Measurements from ENCODE around the gene COPS7A.
"Not testable (repeated sequence)": the region's sequence is repeated elsewhere in the genome, so short reads cannot be mapped to it uniquely, and the experiment has no call there.

The COPS7A gene

DNA sequence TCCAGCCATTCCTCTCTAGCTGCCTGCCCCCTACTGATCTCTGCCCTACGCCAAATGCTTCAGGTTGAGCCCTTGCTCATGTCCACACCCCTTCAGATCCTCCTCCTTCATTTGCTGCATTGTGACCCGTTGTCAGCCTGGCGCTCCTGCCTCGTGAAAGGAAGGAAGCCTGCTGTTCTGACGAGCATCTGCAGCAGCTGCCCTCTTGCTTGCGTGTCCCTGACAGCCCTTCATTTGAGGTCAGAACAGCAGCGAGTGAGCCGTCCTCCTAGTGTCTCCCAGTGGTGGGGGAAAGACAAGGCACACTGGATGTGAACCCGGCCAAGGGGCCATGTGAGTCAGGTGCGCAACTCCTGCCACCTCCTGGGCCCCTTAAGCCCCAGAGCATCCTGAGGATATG, 20.2 kb upstream of the COPS7A start:
- no peak for DNase-seq

DNA sequence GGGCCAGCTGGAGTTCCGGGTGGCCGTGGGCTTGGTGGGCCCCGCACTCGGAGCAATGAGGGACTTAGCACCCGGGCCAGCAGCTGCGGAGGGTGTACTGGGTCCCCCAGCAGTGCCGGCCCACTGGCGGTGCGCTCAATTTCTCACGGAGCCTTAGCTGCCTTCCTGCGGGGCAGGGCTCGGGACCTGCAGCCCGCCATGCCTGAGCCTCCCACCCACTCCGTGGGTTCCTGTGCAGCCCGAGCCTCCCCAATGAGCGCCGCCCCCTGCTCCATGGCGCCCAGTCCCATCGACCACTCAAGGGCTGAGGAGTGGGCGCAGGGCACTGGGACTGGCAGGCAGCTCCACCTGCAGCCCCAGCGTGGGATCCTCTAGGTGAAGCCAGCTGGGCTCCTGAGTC, 15.5 kb upstream of the COPS7A start:
- DNase-seq, result not testable (repeated sequence)

DNA sequence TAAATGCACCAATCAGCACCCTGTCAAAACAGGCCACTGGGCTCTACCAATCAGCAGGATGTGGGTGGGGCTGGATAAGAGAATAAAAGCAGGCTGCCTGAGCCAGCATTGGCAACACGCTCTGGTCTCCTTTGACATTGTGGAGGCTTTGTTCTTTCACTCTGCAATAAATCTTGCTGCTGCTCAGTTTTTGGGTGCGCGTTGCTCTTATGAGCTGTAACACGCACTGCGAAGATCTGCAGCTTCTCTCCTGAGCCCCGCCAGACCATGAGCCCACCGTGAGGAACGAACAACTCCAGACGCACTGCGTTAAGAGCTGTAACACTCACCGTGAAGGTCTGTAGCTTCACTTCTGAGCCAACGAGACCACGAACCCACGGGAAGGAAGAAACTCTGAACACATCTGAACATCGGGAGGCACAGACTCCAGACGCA, 14.9 kb upstream of the COPS7A start:
- no peak for DNase-seq

DNA sequence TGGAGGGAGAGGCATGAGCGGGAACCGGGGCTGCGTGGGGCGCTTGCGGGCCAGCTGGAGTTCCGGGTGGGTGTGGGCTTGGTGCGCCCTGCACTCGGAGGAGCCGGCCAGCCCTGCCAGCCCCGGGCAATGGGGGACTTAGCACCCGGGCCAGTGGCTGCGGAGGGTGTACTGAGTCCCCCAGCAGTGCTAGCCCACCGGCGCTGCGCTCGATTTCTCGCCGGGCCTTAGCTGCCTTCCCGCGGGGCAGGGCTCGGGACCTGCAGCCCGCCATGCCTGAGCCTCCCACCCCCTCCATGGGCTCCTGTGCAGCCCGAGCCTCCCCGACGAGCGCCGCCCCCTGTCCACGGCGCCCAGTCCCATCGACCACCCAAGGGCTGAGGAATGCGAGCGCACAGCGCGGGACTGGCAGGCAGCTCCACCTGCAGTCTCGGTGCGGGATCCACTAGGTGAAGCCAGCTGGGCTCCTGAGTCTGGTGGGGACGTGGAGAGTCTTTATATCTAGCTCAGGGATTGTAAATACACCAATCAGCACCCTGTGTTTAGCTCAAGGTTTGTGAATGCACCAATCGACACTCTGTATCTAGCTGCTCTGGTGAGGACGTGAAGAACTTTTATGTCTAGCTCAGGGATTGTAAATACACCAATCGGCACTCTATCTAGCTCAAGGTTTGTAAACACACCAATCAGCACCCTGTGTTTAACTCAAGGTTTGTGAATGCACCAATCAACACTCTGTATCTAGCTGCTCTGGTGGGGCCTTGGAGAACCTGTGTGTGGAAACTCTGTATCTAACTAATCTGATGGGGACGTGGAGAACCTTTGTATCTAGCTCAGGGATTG, 7.6 kb upstream of the COPS7A start:
- not testable (repeated sequence) for DNase-seq

DNA sequence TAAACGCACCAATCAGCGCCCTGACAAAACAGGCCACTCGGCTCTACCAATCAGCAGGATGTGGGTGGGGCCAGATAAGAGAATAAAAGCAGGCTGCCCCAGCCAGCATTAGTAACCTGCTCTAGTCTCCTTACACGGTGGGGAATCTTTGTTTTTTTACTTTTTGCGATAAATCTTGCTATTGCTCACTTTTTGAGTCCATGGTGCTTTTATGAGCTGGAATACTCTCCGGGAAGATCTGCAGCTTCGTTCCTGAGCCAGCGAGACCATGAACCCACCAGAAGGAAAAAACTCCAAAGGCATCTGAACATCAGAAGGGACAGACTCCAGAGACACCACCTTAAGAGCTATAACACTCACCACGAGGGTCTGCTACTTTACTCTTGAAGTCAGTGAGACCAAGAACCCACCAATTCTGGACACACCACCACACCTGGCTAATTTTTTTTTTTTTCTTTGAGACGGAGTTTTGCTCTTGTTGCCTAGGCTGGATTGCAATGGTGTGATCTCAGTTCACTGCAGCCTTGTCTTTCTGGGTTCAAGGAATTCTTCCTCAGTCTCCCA, 6.9 kb upstream of the COPS7A start:
- no peak for DNase-seq

DNA sequence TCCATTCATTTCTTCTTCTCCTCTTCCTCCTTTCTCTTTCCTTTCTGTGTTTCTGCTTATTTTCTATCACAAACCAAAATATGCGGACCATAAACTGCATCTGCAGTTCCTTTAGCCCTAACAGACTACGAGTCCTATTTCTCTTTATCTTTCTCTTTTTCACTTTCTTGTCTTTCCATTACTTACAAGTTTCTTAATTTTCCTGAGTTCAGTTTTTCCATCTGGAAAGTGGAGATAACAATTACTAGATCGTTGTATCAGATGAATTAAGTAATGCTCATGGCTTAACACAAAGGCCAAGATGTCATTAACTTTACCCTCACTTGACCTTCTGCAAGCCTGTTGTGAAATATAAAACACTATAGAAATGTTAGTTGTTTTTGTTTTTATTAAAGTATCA, 983 bp upstream of the COPS7A start:
- DNase-seq, result no peak

DNA sequence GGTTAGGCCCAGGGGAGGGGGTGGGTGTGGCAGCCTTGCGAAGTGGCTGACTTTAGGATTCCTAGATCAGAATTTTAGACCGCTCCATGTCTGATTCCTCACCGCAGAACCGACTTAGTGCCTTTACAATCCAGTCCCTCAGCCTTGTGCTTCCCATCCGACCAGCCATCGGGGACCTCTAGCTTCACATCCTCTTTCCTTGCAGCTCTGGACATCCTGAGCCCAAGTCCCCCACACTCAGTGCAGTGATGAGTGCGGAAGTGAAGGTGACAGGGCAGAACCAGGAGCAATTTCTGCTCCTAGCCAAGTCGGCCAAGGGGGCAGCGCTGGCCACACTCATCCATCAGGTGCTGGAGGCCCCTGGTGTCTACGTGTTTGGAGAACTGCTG, 557 bp downstream of the COPS7A start:
- DNase-seq, result no peak

DNA sequence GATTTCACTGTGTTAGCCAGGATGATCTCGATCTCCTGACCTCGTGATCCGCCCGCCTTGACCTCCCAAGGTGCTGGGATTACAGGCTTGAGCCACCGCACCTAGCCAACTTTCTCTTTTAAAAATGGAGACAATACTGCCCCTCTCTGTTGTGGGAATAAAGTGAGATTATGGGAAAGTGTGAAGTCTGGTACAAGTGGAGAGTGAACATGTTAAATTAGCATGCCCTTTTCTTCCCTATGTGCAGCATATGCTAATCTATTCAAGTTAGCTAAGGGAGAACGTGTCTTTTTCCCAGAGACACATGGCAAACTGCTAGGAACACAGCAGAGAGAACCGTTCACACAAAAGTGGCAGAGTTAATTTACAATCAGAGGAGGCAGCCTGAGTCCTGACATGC, 1.5 kb downstream of the COPS7A start:
- DNase-seq, result no peak

DNA sequence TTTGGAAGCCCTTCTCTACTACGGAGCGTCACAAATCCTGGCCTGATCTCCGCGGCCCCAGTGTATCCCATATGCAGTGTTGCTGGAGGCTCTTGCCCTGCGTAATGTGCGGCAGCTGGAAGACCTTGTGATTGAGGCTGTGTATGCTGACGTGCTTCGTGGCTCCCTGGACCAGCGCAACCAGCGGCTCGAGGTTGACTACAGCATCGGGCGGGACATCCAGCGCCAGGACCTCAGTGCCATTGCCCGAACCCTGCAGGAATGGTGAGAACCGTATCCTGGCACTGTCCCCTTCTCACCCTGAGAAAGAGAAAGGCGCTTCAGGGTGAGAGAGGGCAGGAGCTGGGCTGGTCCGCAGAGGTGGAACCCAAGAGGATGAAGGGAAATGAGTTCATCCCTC, 5.3 kb downstream of the COPS7A start:
- DNase-seq, result no peak

DNA sequence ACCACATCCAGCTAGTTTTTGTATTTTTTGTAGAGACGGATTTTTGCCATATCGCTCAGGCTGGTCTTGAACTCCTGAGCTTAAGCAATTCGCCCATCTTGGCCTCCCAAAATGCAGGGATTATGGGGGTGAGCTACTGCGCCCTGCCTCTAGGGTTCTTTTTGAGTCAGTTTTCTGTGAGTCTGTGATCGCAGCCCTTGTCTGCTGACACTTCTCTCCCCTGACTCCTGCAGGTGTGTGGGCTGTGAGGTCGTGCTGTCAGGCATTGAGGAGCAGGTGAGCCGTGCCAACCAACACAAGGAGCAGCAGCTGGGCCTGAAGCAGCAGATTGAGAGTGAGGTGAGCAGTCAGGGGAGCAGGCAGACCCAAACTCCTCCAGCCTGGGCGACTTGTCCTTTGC, 6.3 kb downstream of the COPS7A start:
- DNase-seq, result peak; percentile 80

DNA sequence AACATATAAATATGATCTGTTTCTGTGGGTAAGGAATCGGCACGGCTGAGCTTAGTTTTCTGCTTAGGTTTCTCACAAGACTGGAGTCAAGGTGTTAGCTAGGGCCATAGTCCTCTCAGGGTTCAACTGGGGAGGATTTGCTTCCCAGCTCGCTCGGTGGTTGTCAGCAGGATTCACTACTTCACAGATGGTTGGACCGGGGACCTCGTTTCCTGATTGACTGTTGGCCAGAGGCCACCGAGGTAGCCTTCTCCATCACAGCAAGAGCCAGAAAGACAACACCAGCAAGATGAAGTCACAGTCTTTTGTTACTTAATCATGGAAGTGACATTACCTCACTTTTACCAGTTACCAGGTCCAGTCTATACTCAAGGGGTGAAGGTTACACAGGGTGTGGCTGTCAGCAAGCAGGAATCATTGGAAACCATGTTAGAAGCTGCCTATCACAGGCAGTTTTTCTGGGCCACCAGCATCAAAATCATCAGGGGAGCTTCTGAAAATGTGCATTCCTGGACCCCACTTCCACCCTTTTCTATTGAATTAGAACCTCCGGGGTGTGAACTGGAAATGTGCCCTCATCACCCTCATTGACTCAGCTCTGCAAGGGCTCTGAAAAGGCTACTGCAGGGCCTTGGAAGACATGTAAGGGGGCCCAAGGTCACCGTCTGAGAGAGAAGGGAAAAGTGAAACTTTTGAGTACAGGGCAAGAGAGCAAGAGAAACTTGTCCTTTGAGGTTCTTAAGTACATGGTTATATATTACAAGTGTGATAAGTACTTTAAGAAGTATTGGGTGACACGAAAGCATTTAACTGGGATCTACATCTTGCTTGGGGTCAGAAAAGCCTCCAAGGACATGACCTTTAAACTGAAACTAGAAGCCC, 10.9 kb downstream of the COPS7A start:
- no peak for DNase-seq

DNA sequence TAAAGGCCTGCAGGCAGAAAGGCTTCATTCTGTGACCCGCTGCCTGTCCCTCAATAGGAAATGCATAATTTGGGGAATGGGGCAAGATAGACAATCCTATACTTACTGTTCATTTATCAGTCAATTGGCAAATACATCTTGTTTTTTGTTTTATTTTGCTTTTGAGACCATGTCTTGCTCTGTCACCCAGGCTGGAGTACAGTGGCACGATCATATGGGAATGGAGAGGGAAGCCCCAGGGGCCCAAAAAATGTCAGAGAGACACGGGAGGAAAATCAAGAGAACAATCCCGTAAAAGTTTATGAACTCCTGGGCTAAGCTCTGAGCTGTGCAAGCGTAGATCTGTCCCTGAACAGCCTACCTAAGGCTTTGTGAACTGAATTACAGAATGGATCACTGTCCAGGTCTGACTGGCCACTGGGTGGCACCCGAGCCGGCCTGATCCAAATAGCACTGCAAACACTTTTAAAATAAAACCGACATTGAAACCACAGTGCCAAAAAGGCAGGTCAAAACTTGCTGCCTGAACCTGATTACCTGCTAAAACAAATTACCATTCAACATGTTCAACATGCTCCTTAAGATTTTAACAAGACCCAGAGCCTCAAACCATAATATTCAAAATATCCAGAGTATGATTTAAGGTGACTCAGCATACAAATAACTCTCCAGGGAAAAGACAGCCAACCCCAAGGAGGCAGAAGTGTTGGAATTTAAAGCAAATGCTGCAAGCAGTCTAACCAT, 11.8 kb downstream of the COPS7A start:
- peak; percentile 79 for DNase-seq

DNA sequence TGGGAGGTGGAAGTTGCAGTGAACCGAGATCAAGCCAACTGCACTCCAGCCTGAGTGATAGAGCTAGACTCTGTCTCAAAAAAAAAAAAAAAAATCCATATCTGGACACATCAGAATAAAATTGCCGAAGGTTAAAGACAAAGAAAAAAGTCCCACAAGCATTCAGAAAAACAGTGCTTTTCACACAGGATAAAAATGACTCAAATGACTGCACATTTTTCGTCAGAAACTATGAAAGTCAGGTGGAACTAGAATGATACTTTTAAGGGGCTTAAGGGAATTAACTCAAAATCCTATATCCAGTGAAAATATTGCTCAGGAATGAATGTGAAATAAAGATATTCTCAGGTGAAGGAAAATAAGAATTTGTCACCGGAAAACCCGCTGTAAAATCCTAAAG, 12.9 kb downstream of the COPS7A start:
- DNase-seq, result no peak

DNA sequence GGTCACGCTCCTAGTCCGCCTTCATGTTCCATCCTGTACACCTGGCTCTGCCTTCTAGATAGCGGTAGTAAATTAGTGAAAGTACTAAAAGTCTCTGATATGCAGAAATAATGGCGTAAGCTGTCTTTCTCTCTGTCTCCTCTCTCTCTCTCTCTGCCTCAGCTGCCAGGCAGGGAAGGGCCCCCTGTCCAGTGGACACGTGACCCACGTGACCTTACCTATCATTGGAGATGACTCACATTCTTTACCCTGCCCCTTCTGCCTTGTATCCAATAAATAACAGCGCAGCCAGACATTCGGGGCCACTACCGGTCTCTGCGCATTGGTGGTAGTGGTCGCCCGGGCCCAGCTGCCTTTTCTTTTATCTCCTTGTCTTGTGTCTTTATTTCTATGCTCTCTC, 18.2 kb downstream of the COPS7A start:
- DNase-seq, result not testable (repeated sequence)

DNA sequence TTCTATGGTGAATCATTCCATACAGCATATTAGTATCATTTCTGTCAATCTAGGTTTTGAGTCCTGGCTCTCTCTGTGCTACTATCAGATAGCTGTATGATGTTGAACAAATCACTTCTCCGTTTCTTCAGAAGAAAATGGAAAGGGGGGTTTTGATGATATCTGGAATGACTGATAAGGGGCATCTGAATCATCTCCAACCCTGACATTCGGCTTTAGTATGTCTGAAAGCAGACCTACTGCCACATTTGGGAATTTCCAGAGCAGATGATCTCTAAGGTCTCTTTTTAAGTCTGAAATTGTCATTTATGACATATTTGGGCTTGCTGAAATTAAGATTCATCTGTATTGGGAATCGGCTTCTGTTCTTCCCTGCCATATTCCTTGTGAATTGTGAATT, 19.0 kb downstream of the COPS7A start:
- no peak for DNase-seq

DNA sequence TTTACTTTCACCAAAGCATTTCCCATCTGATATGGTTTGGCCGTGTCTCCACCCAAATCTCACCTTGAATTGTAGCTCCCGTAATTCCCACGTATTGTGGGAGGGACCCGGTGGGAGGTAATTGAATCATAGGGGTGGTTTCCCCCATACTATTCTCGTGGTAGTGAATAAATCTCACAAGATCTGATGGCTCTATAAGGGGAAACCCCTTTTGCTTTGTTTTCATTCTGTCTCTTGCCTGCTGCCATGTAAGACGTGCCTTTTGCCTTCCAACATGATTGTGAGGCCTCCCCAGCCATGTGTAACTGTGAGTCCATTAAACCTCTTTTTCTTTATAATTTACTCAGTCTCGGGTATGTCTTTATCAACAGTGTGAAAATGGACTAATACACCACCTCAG, 19.5 kb downstream of the COPS7A start:
- not testable (repeated sequence) for DNase-seq

DNA sequence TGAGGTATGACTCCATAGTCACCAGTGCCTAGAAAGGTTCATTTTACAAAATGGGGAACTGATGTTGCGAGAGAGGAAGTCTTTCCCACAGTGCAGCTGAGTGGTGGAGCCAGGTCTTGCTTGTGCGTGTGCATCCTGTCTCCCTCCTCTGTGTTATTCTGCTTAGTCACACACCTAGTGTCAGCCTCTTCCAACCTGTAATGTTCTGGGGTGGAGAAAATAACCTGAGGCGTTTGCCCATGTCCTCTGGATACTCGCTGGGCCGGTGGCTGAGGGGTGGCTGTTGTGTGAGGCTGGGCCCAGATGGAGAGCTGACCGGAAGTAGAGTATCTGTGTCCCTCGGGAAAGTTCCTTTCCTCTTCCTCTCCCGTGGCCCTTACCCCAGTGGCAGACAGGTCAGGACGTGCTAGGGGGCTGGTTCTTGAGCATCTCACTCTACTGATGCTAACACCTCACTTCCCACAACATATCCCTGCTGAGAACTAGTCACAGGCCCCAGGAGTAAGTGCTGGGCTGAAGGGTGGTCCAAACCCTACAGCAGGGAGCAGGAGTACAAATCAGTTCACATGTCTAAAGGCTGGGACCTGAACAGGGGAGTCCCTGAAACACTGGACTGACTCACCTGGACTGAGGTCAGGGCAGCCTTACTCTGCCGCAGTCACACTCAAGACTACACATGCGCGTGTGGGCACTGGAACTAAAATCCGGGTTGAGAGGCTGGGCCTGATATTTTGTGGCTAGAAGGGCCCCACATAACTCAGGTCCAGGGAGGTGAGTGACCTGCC, 22.1 kb downstream of the COPS7A start:
- no peak for DNase-seq

DNA sequence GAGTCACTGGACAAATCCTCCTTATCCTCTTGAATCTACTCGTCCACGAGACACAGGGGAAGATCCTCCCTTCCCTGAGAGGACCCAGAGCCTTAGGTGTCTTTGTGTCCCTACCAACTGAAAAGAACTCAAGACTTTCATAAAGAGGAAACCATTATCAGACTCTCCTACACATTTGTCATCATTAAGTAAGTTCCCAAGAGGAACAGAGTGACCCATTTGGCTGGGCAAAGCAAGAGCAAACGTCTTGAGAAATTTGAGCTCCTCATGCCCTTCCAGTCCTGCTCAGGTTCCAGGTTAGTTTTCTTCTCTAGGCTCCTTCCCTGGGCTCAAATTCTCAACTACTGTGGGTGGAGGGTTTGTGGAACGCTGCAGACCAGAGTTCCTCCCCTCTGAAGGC, 23.4 kb downstream of the COPS7A start:
- no peak for DNase-seq

DNA sequence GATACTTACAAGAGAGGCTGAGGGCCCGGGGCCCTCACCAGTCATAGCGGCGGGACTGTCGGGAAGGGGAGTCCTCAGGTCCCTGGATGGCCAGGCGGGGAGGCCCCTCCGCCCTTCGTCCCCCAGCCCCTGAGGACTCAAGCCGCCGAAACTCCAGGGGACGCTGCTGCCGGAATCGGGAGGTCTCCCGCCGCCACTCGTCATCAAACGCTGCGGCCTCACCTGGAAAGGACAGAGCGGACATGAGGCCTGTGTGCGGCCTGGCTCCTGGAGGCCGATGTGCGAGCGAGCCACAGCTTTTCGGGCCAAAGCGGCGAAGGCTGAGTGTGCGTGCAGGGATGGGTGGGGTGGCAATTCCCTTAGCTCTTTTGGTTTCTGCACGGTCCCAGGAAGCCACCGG, 24.9 kb downstream of the COPS7A start:
- DNase-seq, result no peak

DNA sequence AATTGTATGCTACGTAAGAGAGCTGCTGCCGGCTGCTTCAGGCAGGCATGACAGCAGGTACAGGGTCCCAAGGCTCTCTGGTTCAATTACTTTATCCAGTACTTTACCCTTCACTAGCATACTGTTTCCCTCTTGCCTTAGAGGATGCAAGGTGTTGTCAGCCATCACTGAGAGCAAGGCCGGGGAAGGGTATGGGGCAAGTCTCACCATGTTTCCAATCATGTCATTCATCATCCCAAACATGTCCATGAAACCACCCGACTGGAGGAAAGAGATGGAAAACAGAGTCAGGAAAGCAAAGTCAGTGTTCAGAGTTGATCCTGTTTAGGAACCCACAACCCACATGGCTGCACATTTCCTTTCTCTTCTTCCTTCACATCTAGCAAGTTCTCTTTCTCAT, 26.7 kb downstream of the COPS7A start:
- no peak for DNase-seq

DNA sequence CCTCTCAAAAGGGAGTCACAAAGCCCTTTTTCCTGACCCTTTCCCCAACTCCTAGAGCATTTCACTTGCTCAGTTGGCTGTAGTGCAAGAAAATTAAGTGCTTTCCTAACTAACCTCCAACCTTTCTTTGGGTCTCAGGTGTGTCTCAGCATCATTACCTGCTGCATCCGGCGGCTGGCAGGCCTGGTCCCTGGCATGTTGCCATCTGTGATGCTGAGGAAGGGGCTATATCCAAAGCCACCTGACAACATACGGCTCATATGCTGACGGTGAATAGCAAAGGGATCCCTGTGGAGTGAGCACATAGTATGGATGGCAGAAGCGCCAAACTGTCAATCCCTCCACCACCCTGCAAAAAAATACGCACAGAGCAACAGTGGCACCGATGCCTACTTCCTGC, 27.9 kb downstream of the COPS7A start:
- DNase-seq, result no peak

Data from NCI-H2171 (cell line).